Activated naive CD8-positive, alpha-beta T cell treated with anti-CD3 and anti-CD28 coated beads, Interleukin-2, amount 50 U/mL, for 16 hours (primary cell): Measurements from ENCODE around the gene SETBP1.
A peak's percentile ranks its signal among the peaks of the same experiment; 100 is the strongest.

ENCODE experiments used
- DNase-seq: peaks from one replicate; pipeline ENCODE4 v3.0.0-alpha.2; 2020; ENCODE audit warnings: low read depth, low spot score

SETBP1 gene

GRCh38 chr18:44679056-44679913 is 1.4 kb upstream of the SETBP1 start:
- peak; percentile 28 for DNase-seq

- no peak for DNase-seq
Observed at GRCh38 chr18:44679914-44680272, 795 bp upstream of the SETBP1 start.

GRCh38 chr18:44681076-44681970 is 635 bp downstream of the SETBP1 start:
- DNase-seq, result no peak

- DNase-seq, result no peak
Observed at GRCh38 chr18:44682201-44682870, 1.6 kb downstream of the SETBP1 start.

- no peak for DNase-seq
Observed at GRCh38 chr18:44682871-44683221, 2.2 kb downstream of the SETBP1 start.

GRCh38 chr18:44683556-44683955 is 2.9 kb downstream of the SETBP1 start:
- DNase-seq, result no peak

GRCh38 chr18:44685296-44685695 is 4.6 kb downstream of the SETBP1 start:
- no peak for DNase-seq

- no peak for DNase-seq
Observed at GRCh38 chr18:44686156-44686555, 5.5 kb downstream of the SETBP1 start.

GRCh38 chr18:44687421-44687820 is 6.7 kb downstream of the SETBP1 start:
- DNase-seq, result no peak

GRCh38 chr18:44689736-44690135 is 9.0 kb downstream of the SETBP1 start:
- DNase-seq, result no peak

- no peak for DNase-seq
Observed at GRCh38 chr18:44691148-44691925, 10.6 kb downstream of the SETBP1 start.

GRCh38 chr18:44693030-44693784 is 12.5 kb downstream of the SETBP1 start:
- no peak for DNase-seq

GRCh38 chr18:44695503-44695902 is 14.8 kb downstream of the SETBP1 start:
- DNase-seq, result no peak

- no peak for DNase-seq
Observed at GRCh38 chr18:44696892-44697291, 16.2 kb downstream of the SETBP1 start.

GRCh38 chr18:44697315-44697714 is 16.6 kb downstream of the SETBP1 start:
- DNase-seq, result no peak

GRCh38 chr18:44698518-44698917 is 17.8 kb downstream of the SETBP1 start:
- DNase-seq, result no peak

- DNase-seq, result no peak
Observed at GRCh38 chr18:44699572-44700261, 19.0 kb downstream of the SETBP1 start.

GRCh38 chr18:44700652-44701051 is 20.0 kb downstream of the SETBP1 start:
- DNase-seq, result no peak

- no peak for DNase-seq
Observed at GRCh38 chr18:44701227-44701626, 20.5 kb downstream of the SETBP1 start.

- DNase-seq, result no peak
Observed at GRCh38 chr18:44702594-44702993, 21.9 kb downstream of the SETBP1 start.
